Measurements from ENCODE around the gene CIPC.

The CIPC gene

GRCh38 chr14:77123381-77124325 lies 25.6 kb downstream of the CIPC start:
- DNase-seq (ENCODE audit: low read depth, low spot score) = no peak
- in situ Hi-C loops (cut with HindIII; ENCODE audit: low sequenced_read_pairs) = no loop called here
- TF ChIP-seq CTCF (IDR thresholded peaks at IDR 0.05; ENCODE audit: low read depth, low read length) = no peak
- no peak overlapping the region for H3K4me3 ChIP-seq (ENCODE audit: low read depth, low read length)

- DNase-seq (ENCODE audit: low read depth, low spot score) = peak; percentile 30
- TF ChIP-seq CTCF (IDR thresholded peaks at IDR 0.05; ENCODE audit: low read depth, low read length) = peak; percentile 19
- peak overlapping the region; percentile 41 for H3K4me3 ChIP-seq (ENCODE audit: low read depth, low read length)
- in situ Hi-C loops (cut with HindIII; ENCODE audit: low sequenced_read_pairs) = no loop called here
These were observed 26.6 kb downstream of the CIPC start for GRCh38 chr14:77124345-77125280.

GRCh38 chr14:77125281-77125801 lies 27.3 kb downstream of the CIPC start:
- in situ Hi-C loops (cut with HindIII; ENCODE audit: low sequenced_read_pairs) = no loop called here
- TF ChIP-seq CTCF (IDR thresholded peaks at IDR 0.05; ENCODE audit: low read depth, low read length) = no peak
- H3K4me3 ChIP-seq (ENCODE audit: low read depth, low read length) = no peak overlapping the region
- no peak for DNase-seq (ENCODE audit: low read depth, low spot score)

- no peak overlapping the region for H3K4me3 ChIP-seq (ENCODE audit: low read depth, low read length)
- in situ Hi-C loops (cut with HindIII; ENCODE audit: low sequenced_read_pairs) = no loop called here
- TF ChIP-seq CTCF (IDR thresholded peaks at IDR 0.05; ENCODE audit: low read depth, low read length) = no peak
- DNase-seq (ENCODE audit: low read depth, low spot score) = no peak
These were observed 27.8 kb downstream of the CIPC start for GRCh38 chr14:77125823-77126325.

- H3K4me3 ChIP-seq (ENCODE audit: low read depth, low read length) = no peak overlapping the region
- in situ Hi-C loops (cut with HindIII; ENCODE audit: low sequenced_read_pairs) = no loop called here
- TF ChIP-seq CTCF (IDR thresholded peaks at IDR 0.05; ENCODE audit: low read depth, low read length) = no peak
- DNase-seq (ENCODE audit: low read depth, low spot score) = no peak
These were observed 28.5 kb downstream of the CIPC start for GRCh38 chr14:77126461-77126990.

GRCh38 chr14:77128414-77128891 lies 30.4 kb downstream of the CIPC start:
- in situ Hi-C loops (cut with HindIII; ENCODE audit: low sequenced_read_pairs) = no loop called here
- TF ChIP-seq CTCF (IDR thresholded peaks at IDR 0.05; ENCODE audit: low read depth, low read length) = no peak
- no peak for DNase-seq (ENCODE audit: low read depth, low spot score)
- H3K4me3 ChIP-seq (ENCODE audit: low read depth, low read length) = no peak overlapping the region

Measured in astrocyte of the spinal cord (primary cell).